Hindlimb muscle (tissue), 1 donor: ENCODE results near the gene NOM1. TPM values are rescaled to one million over a fixed set of nuclear protein-coding genes. Genes with fewer than 3 reads are reported as not detected.
"Not testable (repeated sequence)": the region's sequence is repeated elsewhere in the genome, so short reads cannot be mapped to it uniquely, and the experiment has no call there.

ENCODE experiments used
- DNase-seq: peaks from one replicate; pipeline ENCODE4 v3.0.0-alpha.2; 2013
- polyA plus RNA-seq: library from polyadenylated mRNA; unstranded; fragments of 120-200 nt; gene quantifications from one replicate; pipeline ENCODE4 v1.2.1, GENCODE V29; 2013; ENCODE audit not compliant: insufficient read length

The NOM1 gene
- polyA plus RNA-seq, 1 donor, result 17.3 TPM

DNA sequence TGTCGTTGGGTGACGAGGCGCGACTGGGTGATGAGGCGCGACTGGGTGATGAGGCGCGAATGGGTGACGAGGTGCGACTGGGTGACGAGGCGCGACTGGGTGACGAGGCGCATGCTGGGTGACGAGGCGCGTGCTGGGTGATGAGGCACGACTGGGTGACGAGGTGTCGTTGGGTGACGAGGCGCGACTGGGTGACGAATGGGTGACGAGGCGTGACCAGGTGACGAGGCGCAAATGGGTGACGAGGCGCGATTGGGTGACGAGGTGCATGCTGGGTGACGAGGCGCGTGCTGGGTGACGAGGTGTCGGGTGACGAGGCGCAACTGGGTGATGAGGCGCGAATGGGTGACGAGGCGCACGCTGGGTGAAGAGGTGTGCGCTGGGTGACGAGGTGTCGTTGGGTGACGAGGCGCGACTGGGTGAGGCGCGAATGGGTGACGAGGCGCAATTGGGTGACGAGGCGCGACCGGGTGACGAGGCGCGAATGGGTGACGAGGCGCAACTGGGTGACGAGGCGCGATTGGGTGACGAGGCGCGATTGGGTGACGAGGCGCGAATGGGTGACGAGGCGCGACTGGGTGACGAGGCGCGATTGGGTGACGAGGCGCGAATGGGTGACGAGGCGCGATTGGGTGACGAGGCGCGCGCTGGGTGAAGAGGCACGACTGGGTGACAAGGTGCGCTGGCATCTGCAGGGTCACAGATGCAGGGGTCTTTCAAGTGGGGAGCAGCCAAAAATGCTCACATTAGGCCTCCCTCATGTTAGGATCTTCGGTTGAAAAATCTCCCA is 7.9 kb upstream of the NOM1 start:
- DNase-seq, result no peak

DNA sequence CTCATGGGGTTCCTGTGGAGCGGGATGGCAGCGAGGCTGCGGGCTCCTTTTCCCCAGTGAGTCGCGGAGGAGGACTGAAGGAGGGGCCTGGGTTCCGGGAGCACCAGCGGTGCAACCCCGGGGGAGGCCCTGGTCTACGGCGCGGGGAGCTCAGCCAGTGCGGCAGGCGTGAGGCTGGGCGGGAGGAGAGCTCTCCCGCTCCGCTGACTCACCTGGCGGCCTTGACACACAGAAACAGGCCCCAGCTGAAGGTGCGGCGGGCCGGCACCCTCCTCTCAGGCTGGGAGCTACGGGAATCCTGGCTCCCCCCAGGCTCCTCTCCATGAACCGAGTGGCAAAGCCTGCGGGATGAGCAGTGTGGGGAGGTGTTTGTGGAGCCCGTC is 6.8 kb upstream of the NOM1 start:
- no peak for DNase-seq

- no peak for DNase-seq
These were observed 6.1 kb upstream of the NOM1 start for GRCh38 chr7:156943091-156944041.

GRCh38 chr7:156944876-156945275 is 4.6 kb upstream of the NOM1 start:
- no peak for DNase-seq

- no peak for DNase-seq
These were observed 2.2 kb upstream of the NOM1 start for GRCh38 chr7:156947120-156947843.

GRCh38 chr7:156948361-156948760 is 1.2 kb upstream of the NOM1 start:
- no peak for DNase-seq

DNA sequence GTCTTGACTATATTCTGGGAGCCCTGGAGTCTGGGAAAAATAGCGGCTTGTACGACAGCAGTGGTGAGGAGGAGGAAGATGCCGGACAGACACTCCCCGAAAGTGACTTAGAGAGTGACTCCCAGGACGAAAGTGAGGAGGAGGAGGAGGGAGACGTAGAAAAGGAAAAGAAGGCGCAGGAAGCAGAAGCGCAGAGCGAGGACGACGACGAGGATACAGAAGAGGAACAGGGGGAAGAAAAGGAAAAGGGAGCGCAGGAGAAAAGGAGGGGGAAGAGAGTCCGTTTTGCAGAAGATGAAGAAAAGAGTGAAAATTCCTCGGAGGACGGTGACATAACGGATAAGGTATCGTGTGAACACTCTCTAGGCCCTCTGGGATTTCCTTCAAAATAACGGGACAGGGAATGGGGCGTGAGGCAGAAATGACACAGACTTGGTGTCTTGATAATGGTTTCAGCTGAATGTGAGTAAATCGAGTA is 908 bp downstream of the NOM1 start:
- DNase-seq, result no peak

DNA sequence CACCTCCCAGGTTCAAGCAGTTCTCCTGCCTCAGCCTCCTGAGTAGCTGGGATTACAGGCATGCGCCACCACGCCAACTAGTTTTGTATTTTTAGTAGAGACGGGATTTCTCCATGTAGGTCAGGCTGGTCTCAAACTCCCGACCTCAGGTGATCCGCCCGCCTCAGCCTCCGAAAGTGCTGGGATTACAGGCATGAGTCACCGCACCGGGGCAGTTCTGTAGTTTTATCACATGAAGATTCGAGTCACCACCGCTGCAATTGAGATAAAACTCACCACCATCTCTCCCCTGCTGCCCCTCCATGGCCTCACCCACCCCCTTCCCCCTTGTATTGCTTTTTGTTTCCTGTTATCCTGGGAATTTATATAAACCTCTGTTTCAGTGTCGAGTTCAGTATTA is 3.7 kb downstream of the NOM1 start:
- DNase-seq, result not testable (repeated sequence)

- no peak for DNase-seq
These were observed 5.4 kb downstream of the NOM1 start for GRCh38 chr7:156954941-156955340.

DNA sequence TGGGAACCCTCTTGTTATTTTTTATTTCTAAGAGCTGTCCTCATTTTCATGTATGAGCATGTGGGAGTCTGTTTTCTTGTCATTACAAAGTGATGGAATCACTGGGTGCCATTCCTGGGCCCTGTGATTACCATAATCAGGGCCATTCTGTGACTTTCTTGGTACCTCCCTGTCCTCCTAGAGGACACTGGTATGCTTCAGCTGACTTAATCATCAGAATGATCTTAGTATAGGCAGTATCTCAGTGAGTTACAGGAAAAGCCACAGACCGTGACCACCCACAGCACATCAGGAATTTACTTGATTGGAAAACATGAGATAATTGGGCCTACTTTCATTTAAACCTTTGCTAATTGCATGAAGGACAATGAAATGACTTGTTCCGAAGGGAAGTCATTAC is 7.2 kb downstream of the NOM1 start:
- no peak for DNase-seq

GRCh38 chr7:156962145-156962544 is 12.6 kb downstream of the NOM1 start:
- DNase-seq, result no peak

- DNase-seq, result no peak
These were observed 13.4 kb downstream of the NOM1 start for GRCh38 chr7:156962897-156963296.

GRCh38 chr7:156963472-156963871 is 14.0 kb downstream of the NOM1 start:
- no peak for DNase-seq

GRCh38 chr7:156964971-156965370 is 15.5 kb downstream of the NOM1 start:
- DNase-seq, result no peak

GRCh38 chr7:156966387-156966786 is 16.9 kb downstream of the NOM1 start:
- DNase-seq, result no peak

DNA sequence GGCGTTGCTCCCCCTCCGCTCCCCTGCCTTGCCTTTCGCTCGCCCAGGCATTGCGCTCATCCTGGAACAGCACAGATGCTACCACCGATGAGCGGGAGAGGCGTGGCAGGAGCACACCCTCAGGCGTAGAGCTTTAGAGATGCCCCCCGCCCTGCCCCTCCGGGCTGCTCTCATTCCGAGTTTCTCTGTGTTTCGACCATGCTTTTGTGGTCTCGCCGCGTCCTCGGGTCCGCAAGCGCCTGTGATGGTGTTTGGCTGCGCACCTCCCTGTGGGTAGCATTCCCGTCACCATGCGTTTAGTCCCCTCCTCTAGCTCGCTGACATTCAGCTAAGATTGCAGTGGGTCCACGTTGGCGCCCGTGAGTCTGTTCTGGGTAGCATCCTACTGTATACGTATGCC is 18.7 kb downstream of the NOM1 start:
- DNase-seq, result no peak

- DNase-seq, result no peak
These were observed 20.5 kb downstream of the NOM1 start for GRCh38 chr7:156969972-156970420.

GRCh38 chr7:156975620-156976019 is 26.1 kb downstream of the NOM1 start:
- DNase-seq, result no peak

DNA sequence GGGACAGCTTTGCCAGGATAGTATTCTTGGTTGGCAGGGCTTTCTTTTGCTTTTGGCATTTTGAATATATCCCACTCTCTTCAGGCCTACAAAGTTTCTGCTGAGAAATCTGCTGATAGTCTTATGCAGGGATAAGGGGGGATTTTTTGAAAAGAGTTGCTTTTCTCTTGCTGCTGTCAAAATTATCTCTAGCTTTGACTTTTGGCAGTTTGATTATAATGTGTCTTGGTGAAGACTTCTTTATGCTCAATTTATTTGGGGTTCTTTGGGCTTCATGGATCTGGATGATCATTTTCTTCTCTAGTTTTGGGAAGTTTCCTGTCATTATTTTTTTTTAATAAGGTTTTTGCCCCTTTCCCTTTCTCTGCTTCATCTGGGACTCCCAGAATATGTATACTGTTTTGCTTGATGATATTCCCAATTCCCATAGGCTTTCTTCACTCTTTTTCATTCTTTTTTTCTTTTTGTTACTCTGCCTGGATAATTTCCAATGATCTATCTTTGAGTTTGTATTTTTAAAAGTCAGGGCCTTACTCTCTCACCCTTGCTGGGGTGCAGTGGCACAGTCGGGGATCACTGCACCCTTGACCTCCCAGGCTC is 29.6 kb downstream of the NOM1 start:
- no peak for DNase-seq

GRCh38 chr7:156979711-156980110 is 30.2 kb downstream of the NOM1 start:
- DNase-seq, result no peak

DNA sequence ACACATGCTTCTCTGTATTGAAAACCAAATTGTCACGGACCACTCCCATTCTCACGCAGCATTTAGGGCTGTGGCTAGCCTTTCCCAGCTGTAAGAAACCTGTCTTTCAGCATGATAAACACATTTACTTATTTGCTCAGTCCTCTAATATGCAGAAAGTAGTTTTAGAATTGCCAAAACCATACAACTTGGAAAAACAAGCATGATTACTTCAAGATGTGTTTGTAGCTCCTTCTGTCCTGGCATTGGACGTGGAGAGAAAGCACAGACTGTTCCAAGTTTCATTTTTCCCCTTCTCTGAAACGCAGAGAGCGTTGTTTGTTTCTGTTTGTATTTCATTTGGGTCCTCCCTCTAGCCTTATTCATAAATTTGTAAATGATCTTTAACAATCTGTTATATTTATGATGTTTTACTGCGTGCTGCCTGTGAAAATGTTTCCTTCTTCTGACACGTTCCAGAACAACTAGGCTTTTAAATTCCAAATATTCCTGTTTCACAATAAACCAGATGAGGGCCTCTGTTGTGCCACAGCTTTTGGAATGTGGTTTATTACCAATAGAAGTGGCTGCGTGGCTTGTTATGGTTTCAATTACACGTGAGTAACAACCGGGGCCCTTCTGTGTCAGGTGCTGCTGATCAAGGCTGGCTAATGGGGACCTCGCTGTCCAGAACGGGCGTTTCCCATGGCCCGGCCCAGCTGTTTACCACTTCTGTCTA is 34.8 kb downstream of the NOM1 start:
- peak; percentile 62 for DNase-seq
